ENCODE measurements around the gene HPCAL1.

GRCh38 chr2:10368491-10369231 is 66.0 kb downstream of the HPCAL1 start:
- TF ChIP-seq CTCF (IDR thresholded peaks at IDR 0.05; ENCODE audit: poor library complexity, severe bottlenecking) (no peak), EZH2 (IDR thresholded peaks at IDR 0.05; ENCODE audit: borderline replicate concordance, insufficient read depth, low read length, poor library complexity, severe bottlenecking) (no peak), REST (IDR thresholded peaks at IDR 0.05; ENCODE audit: borderline replicate concordance) (no peak), POLR2AphosphoS5 (IDR thresholded peaks at IDR 0.05) (no peak), MXI1 (conservative IDR thresholded peaks at IDR 0.05; ENCODE audit: poor library complexity, severe bottlenecking) (no peak), SMC3 (conservative IDR thresholded peaks at IDR 0.05; ENCODE audit: poor library complexity) (no peak), EP300 (conservative IDR thresholded peaks at IDR 0.05; ENCODE audit: poor library complexity, severe bottlenecking) (no peak), TAF1 (IDR thresholded peaks at IDR 0.05; ENCODE audit: low read depth) (no peak), RAD21 (conservative IDR thresholded peaks at IDR 0.05) (no peak)
